Lung (tissue), 12 donors: Measurements from ENCODE around the gene CLEC10A. TPM values are rescaled to one million over a fixed set of nuclear protein-coding genes. Genes with fewer than 3 reads are reported as not detected.
A peak's percentile ranks its signal among the peaks of the same experiment; 100 is the strongest.

Experiments
- ATAC-seq: fragments of 200-7000 bp; cut with Tn5 transposase; one replicate; pipeline ENCODE4 v1.9.1; 2020; ENCODE audit warnings: moderate number of reproducible peaks; ENCODE audit not compliant: insufficient read depth, low FRiP score
- DNase-seq, 3 donors: peaks; one replicate each; pipeline ENCODE4 v3.0.0-alpha.2; 2013 to 2017
- H3K27ac ChIP-seq, 2 donors: one replicate each; pipeline ENCODE4 v1.5.1; 2013; ENCODE audit warnings: mild to moderate bottlenecking in 2 of 2, moderate library complexity in 2 of 2, control low read depth in 1 of 2, inconsistent platforms in 1 of 2, low read depth in 1 of 2, low read length in 1 of 2
- H3K27me3 ChIP-seq, 3 donors: one replicate each; pipeline ENCODE4 v1.5.1; 2013; ENCODE audit warnings: low read length in 2 of 3; ENCODE audit not compliant: control insufficient read depth in 3 of 3, insufficient read depth in 3 of 3
- H3K36me3 ChIP-seq, 4 donors: one replicate each; pipeline ENCODE4 v1.5.1; 2013; ENCODE audit warnings: low read length in 4 of 4, mild to moderate bottlenecking in 1 of 4, moderate library complexity in 1 of 4; ENCODE audit not compliant: control insufficient read depth in 4 of 4, insufficient read depth in 4 of 4
- H3K4me1 ChIP-seq, 5 donors: one replicate each; pipeline ENCODE4 v1.5.1; 2013; ENCODE audit warnings: low read length in 5 of 5, mild to moderate bottlenecking in 2 of 5, moderate library complexity in 1 of 5; ENCODE audit not compliant: control insufficient read depth in 5 of 5, insufficient read depth in 5 of 5
- H3K4me3 ChIP-seq: one replicate; pipeline ENCODE4 v1.5.1; 2013; ENCODE audit warnings: mild to moderate bottlenecking, control low read depth, moderate library complexity
- H3K9ac ChIP-seq, 2 donors: one replicate each; pipeline ENCODE4 v1.5.1; 2013; ENCODE audit warnings: low read length in 2 of 2, control low read depth in 1 of 2; ENCODE audit not compliant: insufficient read depth in 1 of 2
- H3K9me3 ChIP-seq, 4 donors: one replicate each; pipeline ENCODE4 v1.5.1; 2013; ENCODE audit warnings: low read length in 3 of 4, mild to moderate bottlenecking in 1 of 4, moderate library complexity in 1 of 4; ENCODE audit not compliant: control insufficient read depth in 4 of 4, insufficient read depth in 3 of 4
- WGBS, 2 donors: extraction: QIAGEN DNeasy Blood & Tissue Kit; methylation state at CpG; one replicate each; pipeline ENCODE4 v1.1.7; 2013; 5-methylcytosine and 5-hydroxymethylcytosine counted together
- polyA plus RNA-seq, 2 donors: library from polyadenylated mRNA; stranded (reverse); fragments of 200-250 nt; gene quantifications; one replicate each; pipeline ENCODE4 v1.2.1, GENCODE V29; 2013
- total RNA-seq, 2 donors: library from RNA; depleted of rRNA in 1 of 2; stranded (reverse); fragments of >200 nt in 1 of 2; gene quantifications; one replicate each; pipeline ENCODE4 v1.2.1, GENCODE V29; 2014 to 2021
- TF ChIP-seq, protein P1 (sequence below): IDR thresholded peaks from 2 replicates; pipeline ENCODE4 v1.5.1; 2012; ENCODE audit warnings: mild to moderate bottlenecking; ENCODE audit errors: control extremely low read depth, extremely low read depth
- donor health status: control.
- donor health status: control.
- donor health status: Bipolar disorder and iron deficiency.
- donor health status: healthy.
- donor health status: DM: yes; HTN: yes; CAD: no.

The CLEC10A gene
- total and polyA plus RNA-seq, 4 donors, result 3.7 to 18.4 (median 9.0) TPM

GRCh38 chr17:7034955-7035590, 45.0 kb downstream of the CLEC10A start:
- Histone ChIP-seq H3K27me3 (no peaks in the 10 kb centered on the region), H3K4me3 (peak overlapping the region; percentile 36), H3K9ac (peak overlapping the region in 1 of 2 donors; percentile 73), H3K9me3 (no peaks in the 10 kb centered on the region), H3K27ac (peak overlapping the region; percentile 29 to 92), H3K4me1 (peaks cover 0 to 13% (median 4%) of the 10 kb centered on the region in 5 donors), H3K36me3 (no peaks in the 10 kb centered on the region)
- WGBS, 2 donors, result 6 to 8% methylated on average over 7 of the region's 7 CpGs
- TF ChIP-seq, protein P1, sequence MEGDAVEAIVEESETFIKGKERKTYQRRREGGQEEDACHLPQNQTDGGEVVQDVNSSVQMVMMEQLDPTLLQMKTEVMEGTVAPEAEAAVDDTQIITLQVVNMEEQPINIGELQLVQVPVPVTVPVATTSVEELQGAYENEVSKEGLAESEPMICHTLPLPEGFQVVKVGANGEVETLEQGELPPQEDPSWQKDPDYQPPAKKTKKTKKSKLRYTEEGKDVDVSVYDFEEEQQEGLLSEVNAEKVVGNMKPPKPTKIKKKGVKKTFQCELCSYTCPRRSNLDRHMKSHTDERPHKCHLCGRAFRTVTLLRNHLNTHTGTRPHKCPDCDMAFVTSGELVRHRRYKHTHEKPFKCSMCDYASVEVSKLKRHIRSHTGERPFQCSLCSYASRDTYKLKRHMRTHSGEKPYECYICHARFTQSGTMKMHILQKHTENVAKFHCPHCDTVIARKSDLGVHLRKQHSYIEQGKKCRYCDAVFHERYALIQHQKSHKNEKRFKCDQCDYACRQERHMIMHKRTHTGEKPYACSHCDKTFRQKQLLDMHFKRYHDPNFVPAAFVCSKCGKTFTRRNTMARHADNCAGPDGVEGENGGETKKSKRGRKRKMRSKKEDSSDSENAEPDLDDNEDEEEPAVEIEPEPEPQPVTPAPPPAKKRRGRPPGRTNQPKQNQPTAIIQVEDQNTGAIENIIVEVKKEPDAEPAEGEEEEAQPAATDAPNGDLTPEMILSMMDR, result no peak
- ATAC-seq, result peak; percentile 1
- DNase-seq, result no peak

DNA sequence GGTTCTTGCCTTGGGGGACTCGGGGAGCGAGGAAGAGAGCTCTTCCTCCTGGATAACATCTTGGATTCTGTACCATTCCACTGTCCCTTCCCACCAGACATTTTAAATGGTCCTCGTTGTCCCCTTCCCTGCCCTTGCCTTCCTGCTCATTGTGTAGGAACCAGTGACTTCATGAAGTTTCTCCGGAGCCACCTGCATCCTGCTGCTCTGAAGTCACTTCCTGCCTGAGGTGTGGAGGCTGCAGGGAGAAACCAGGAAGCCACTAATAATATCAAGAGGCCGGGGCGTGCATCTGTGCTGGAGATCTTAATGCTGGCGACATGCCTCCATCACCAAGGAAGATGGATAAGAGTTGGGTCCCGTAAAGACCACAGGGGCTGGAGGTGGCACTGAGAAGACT, 50.4 kb downstream of the CLEC10A start:
- 28 to 46% methylated on average over 8 of the region's 8 CpGs for WGBS, 2 donors
- H3K36me3 ChIP-seq, result peaks cover 0 to 6% (median 0%) of the 10 kb centered on the region in 4 donors
- H3K4me3 ChIP-seq, result no peak overlapping the region
- H3K9me3 ChIP-seq, result no peaks in the 10 kb centered on the region
- ATAC-seq (peak; percentile 9), DNase-seq (peak in 1 of 3 donors; percentile 69)
- peaks cover 0 to 10% (median 6%) of the 10 kb centered on the region in 5 donors for H3K4me1 ChIP-seq
- H3K27me3 ChIP-seq, result no peaks in the 10 kb centered on the region
- H3K9ac ChIP-seq, result no peak overlapping the region
- peak overlapping the region; percentile 35 to 67 for H3K27ac ChIP-seq
- TF ChIP-seq, protein P1, result no peak

GRCh38 chr17:7029096-7029495, 51.0 kb downstream of the CLEC10A start:
- Histone ChIP-seq H3K9me3 (no peaks in the 10 kb centered on the region), H3K4me1 (peaks cover 0 to 10% (median 6%) of the 10 kb centered on the region in 5 donors), H3K36me3 (peaks cover 0 to 6% (median 0%) of the 10 kb centered on the region in 4 donors), H3K4me3 (no peak overlapping the region), H3K9ac (no peak overlapping the region), H3K27me3 (no peaks in the 10 kb centered on the region), H3K27ac (peak overlapping the region; percentile 64 to 67)
- ATAC-seq (no peak), DNase-seq (no peak)
- TF ChIP-seq, protein P1, result no peak
- WGBS, 2 donors, result 76 to 81% methylated on average over 3 of the region's 3 CpGs
